HL-60/S4 treated with retinoic acid at 250 ng/mL for 4 days and 3 days (cell line): ENCODE measurements around the gene TCTN2.

Experiments
- in situ Hi-C: fragments of 300-500 bp; cut with MboI; formaldehyde crosslinking; loops from 2 replicates; pipeline ENCODE4 v1.7.0; 2022; ENCODE audit warnings: low sequenced_read_pairs

Gene TCTN2

DNA sequence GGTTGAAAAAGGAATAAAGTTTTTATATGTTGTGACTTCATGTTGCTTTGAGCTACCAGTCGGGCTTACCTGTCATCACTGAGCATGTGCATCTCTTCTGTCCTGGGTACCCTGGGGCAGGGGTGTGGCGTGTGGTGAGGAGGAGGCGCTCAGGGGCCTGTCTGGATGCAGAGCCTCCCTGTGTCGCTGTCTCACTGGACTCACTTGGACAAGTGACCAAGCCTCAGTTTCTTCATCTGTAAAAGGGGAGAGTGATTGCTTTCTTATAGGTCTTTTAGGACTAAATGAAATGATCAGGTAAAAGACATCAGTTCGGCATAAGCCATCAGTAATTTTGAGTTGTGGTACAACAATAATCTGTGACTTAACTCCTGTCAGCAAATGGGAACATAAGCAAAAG is 63.4 kb downstream of the TCTN2 start:
- in situ Hi-C loops = no loop called here

DNA sequence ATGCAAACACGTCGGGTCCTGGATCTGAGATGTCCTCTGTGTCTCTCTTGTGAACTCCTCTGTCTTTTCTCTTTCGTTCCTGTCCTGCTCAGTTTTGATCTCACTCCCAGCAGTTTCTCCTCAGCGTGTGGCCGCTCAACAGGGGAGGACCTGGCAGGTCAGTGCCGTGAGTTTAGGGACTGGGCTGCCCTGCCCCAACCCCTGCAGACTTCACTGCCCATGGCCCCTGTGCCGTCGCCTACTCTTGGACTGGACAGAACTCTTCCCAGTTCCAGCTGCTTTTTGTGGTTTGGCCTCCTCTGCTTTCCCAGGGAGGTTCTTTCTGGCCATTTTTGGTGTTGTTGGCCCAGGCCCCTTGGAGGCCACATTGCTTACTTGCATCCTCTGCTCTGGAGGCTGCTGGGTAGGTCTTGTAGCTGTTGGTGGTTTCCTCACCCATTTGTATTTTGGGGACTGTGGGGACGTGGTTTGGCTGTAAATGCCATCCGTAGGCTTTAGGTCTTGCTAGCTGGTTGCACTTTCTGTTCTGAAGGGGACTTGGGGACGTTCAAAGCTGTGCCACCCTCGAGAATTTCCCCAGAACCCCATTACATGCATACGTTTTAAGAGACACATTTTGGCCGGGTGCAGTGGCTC is 71.1 kb downstream of the TCTN2 start:
- in situ Hi-C loops = no loop called here

GRCh38 chr12:123743002-123743401 is 72.1 kb downstream of the TCTN2 start:
- in situ Hi-C loops = no loop called here

GRCh38 chr12:123744836-123745235 is 73.9 kb downstream of the TCTN2 start:
- in situ Hi-C loops = no loop called here

- in situ Hi-C loops = no loop called here
Observed at GRCh38 chr12:123747309-123747708, 76.4 kb downstream of the TCTN2 start.

GRCh38 chr12:123748161-123748560 is 77.2 kb downstream of the TCTN2 start:
- in situ Hi-C loops = no loop called here

- in situ Hi-C loops = no loop called here
Observed at GRCh38 chr12:123748661-123749060, 77.7 kb downstream of the TCTN2 start.

DNA sequence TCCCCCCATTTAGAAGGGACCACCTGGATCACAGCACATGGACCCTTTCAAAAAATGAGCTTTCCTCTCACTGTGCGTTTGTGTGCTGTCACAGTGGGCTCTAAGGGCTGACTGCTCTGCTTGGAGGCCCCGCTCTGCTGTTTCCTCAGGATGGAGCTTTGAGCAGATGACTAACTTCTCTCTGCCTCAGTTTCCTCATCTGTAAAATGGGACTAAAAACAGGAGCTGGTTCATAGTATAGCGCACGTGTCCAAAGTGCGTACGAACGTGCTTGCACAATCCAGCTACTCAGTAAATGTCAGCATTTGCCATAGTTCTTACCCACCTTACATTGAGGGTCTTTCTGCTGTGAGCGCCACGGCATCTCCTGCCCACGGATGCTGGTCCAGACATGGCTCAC is 78.4 kb downstream of the TCTN2 start:
- in situ Hi-C loops = no loop called here

DNA sequence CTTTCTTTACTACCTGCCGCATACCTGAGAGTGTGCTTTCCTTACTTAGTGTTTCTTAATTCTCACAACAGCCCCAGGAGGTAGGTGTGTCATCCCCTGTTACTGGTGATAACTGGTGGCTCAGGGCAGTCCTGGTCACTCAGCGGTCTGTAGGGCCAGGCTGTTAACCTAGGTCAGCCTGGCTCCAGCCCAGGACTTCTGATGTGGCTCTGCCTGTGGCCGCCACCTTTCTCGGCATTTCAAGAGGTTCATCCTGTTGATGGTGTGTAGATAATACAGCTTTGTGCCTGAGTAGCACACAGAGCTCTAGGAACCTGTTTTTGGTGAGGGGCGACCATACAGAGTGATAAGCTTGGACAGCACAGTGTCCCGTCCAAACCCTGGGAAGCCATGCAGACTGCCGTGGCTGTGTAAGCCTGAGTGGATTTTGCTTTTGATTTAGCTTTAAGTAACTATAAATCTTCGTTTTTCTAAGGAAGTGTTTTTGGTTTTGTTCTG is 79.3 kb downstream of the TCTN2 start:
- in situ Hi-C loops = no loop called here

GRCh38 chr12:123752046-123752445 is 81.1 kb downstream of the TCTN2 start:
- in situ Hi-C loops = no loop called here

GRCh38 chr12:123754041-123754772 is 83.3 kb downstream of the TCTN2 start:
- in situ Hi-C loops = no loop called here

DNA sequence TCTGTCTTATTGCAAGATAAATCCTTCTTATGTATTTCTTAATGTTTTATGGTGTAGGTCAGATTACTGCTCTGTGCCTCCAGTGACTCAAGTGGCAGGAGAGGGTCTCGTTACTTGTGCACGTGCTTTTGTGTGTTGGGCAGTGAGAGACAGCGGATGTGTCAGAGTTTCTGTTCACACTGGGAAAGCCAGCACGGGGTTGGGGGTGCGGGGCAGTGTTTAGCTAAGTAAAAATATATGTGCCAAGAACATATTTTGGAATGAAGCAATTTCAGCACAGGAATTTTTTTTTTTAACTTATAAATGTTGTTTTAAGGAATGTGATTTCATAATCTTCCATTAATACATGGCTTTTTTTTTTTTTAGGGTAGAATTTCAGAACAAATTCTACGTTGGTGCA is 86.6 kb downstream of the TCTN2 start:
- in situ Hi-C loops = no loop called here
